ENCODE data around the gene WDR46.

- TF ChIP-seq POLR2A (IDR thresholded peaks at IDR 0.05): no peak
- TF ChIP-seq, protein P1, sequence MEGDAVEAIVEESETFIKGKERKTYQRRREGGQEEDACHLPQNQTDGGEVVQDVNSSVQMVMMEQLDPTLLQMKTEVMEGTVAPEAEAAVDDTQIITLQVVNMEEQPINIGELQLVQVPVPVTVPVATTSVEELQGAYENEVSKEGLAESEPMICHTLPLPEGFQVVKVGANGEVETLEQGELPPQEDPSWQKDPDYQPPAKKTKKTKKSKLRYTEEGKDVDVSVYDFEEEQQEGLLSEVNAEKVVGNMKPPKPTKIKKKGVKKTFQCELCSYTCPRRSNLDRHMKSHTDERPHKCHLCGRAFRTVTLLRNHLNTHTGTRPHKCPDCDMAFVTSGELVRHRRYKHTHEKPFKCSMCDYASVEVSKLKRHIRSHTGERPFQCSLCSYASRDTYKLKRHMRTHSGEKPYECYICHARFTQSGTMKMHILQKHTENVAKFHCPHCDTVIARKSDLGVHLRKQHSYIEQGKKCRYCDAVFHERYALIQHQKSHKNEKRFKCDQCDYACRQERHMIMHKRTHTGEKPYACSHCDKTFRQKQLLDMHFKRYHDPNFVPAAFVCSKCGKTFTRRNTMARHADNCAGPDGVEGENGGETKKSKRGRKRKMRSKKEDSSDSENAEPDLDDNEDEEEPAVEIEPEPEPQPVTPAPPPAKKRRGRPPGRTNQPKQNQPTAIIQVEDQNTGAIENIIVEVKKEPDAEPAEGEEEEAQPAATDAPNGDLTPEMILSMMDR (IDR thresholded peaks at IDR 0.05): no peak
These were observed 16.0 kb upstream of the WDR46 start for GRCh38 chr6:33305052-33305451.

All from ovary (tissue), 3 donors.